ENCODE results near the gene GALNT15. TPM values are rescaled to one million over a fixed set of nuclear protein-coding genes. Genes with fewer than 3 reads are reported as not detected.

The GALNT15 gene
- total and polyA plus RNA-seq, 2 donors from 2014 or later: 5.5 to 39.9 TPM

DNA sequence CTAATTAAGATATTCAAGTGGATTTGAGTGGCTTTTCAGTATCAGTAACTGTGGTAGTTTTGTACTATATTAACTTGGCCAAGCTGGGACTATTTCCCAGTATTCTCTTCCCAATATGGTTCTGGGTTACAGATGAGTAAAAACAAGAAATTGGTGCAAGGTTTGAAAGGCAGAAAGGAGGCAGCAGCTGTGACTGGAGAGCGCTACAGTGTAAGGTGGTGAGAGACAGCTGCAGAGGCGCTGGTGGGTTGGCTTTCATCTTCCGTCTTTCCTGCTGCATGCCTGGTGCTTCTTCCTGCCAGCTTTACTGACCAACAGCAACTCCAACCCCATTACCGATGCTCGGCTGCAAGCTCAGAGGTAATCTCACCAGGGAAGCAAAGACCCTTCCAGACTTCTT lies 80.4 kb downstream of the GALNT15 start:
- H3K9me3 ChIP-seq (ENCODE audit: control insufficient read depth in 2 of 3, insufficient read depth in 1 of 3, low read length in 3 of 3): no peaks in the 10 kb centered on the region
- H3K27me3 ChIP-seq (ENCODE audit: control insufficient read depth, insufficient read depth, low read length): no peaks in the 10 kb centered on the region
- intact Hi-C loops (cut with DNase I): no loop called here
- H3K9ac ChIP-seq (ENCODE audit: low read length in 3 of 3): no peak overlapping the region
- TF ChIP-seq, protein P1, sequence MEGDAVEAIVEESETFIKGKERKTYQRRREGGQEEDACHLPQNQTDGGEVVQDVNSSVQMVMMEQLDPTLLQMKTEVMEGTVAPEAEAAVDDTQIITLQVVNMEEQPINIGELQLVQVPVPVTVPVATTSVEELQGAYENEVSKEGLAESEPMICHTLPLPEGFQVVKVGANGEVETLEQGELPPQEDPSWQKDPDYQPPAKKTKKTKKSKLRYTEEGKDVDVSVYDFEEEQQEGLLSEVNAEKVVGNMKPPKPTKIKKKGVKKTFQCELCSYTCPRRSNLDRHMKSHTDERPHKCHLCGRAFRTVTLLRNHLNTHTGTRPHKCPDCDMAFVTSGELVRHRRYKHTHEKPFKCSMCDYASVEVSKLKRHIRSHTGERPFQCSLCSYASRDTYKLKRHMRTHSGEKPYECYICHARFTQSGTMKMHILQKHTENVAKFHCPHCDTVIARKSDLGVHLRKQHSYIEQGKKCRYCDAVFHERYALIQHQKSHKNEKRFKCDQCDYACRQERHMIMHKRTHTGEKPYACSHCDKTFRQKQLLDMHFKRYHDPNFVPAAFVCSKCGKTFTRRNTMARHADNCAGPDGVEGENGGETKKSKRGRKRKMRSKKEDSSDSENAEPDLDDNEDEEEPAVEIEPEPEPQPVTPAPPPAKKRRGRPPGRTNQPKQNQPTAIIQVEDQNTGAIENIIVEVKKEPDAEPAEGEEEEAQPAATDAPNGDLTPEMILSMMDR (IDR thresholded peaks at IDR 0.05; ENCODE audit: borderline replicate concordance, extremely low read depth, insufficient read depth): no peak
- H3K36me3 ChIP-seq (ENCODE audit: control insufficient read depth in 2 of 3, insufficient read depth in 3 of 3, low read length in 3 of 3): peaks cover under 1 to 5% (median 2%) of the 10 kb centered on the region in 3 donors
- H3K27ac ChIP-seq (ENCODE audit: low read depth in 2 of 2, low read length in 2 of 2): no peak overlapping the region
- DNase-seq (no peak), FAIRE-seq (no peak)
- no peaks in the 10 kb centered on the region for H3K4me1 ChIP-seq (ENCODE audit: control insufficient read depth in 2 of 3, insufficient read depth in 2 of 3, low read depth in 1 of 3, low read length in 3 of 3)
- H3K4me3 ChIP-seq (ENCODE audit: low read length in 3 of 3): no peak overlapping the region

DNA sequence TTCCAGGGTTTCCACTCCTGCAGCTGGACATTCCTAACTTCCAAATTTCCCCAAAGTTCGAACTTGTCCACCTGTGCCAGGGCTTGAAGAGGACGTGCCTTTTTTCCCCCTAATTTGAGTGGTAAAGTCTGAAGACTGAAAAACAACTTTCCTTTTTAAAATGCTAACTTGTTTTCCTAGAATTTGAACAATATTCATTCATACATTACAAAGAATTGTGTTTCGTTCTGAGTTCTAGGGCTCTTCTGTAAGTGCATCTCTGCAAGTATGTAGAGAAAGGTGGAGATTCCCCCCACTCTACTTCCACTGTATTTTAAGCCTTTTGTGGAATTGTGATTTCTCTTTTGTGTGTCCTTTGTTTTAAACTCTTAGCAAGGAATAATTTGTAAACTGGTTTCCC lies 80.8 kb downstream of the GALNT15 start:
- intact Hi-C loops (cut with DNase I): no loop called here
- Histone ChIP-seq H3K4me3 (ENCODE audit: low read length in 3 of 3) (no peak overlapping the region), H3K9me3 (ENCODE audit: control insufficient read depth in 2 of 3, insufficient read depth in 1 of 3, low read length in 3 of 3) (no peaks in the 10 kb centered on the region), H3K36me3 (ENCODE audit: control insufficient read depth in 2 of 3, insufficient read depth in 3 of 3, low read length in 3 of 3) (peaks cover 2 to 8% (median 3%) of the 10 kb centered on the region in 3 donors), H3K27ac (ENCODE audit: low read depth in 2 of 2, low read length in 2 of 2) (no peak overlapping the region), H3K27me3 (ENCODE audit: control insufficient read depth, insufficient read depth, low read length) (no peaks in the 10 kb centered on the region), H3K9ac (ENCODE audit: low read length in 3 of 3) (no peak overlapping the region), H3K4me1 (ENCODE audit: control insufficient read depth in 2 of 3, insufficient read depth in 2 of 3, low read depth in 1 of 3, low read length in 3 of 3) (no peaks in the 10 kb centered on the region)
- FAIRE-seq (no peak), DNase-seq (no peak)
- TF ChIP-seq, protein P1 (IDR thresholded peaks at IDR 0.05; ENCODE audit: borderline replicate concordance, extremely low read depth, insufficient read depth): no peak

DNA sequence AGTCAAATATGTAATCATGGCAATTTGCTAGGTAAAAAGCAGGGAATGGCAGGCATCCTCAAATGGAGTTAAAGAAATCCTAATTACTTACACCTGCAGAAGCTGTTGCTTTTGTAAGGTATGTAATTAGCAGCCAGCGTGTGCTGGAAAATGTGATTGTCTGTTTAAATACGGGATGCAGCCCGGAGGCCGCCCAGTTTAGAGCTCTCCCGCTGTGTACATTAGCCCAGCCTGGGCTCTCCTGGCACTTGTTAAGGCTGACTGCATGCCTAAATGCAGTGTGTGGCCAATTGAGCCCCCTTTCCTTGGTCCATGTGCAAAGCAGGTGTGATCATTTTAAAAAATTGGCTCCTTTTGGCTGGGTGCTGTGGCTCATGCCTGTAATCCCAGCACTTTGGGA lies 81.2 kb downstream of the GALNT15 start:
- FAIRE-seq: no peak
- intact Hi-C loops (cut with DNase I): no loop called here
- no peak overlapping the region for H3K27ac ChIP-seq (ENCODE audit: low read depth in 2 of 2, low read length in 2 of 2)
- H3K4me3 ChIP-seq (ENCODE audit: low read length in 3 of 3): no peak overlapping the region
- H3K4me1 ChIP-seq (ENCODE audit: control insufficient read depth in 2 of 3, insufficient read depth in 2 of 3, low read depth in 1 of 3, low read length in 3 of 3): no peaks in the 10 kb centered on the region
- H3K27me3 ChIP-seq (ENCODE audit: control insufficient read depth, insufficient read depth, low read length): no peaks in the 10 kb centered on the region
- H3K9me3 ChIP-seq (ENCODE audit: control insufficient read depth in 2 of 3, insufficient read depth in 1 of 3, low read length in 3 of 3): no peaks in the 10 kb centered on the region
- H3K36me3 ChIP-seq (ENCODE audit: control insufficient read depth in 2 of 3, insufficient read depth in 3 of 3, low read length in 3 of 3): peaks cover 2 to 8% (median 4%) of the 10 kb centered on the region in 3 donors
- DNase-seq: no peak
- TF ChIP-seq, protein P1 (IDR thresholded peaks at IDR 0.05; ENCODE audit: borderline replicate concordance, extremely low read depth, insufficient read depth): no peak
- no peak overlapping the region for H3K9ac ChIP-seq (ENCODE audit: low read length in 3 of 3)

DNA sequence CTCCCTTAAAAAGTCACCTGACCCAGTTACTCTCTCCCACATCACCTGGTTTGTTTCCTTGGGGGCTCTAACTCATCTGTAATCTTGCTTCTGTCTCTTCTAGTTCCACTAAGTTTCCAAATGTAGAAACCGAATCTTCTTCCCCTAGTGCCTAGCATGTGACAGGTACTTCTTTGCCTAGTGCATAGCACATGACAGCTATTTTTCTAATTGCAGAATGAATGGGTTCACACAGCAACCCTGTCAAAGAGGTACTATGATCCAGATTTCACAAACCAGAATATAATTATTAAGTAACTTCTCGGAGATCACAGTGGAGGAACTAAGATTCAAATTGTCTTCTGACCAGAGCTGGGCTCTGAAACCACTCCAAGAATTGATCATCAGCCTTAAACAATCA lies 82.8 kb downstream of the GALNT15 start:
- Histone ChIP-seq H3K4me1 (ENCODE audit: control insufficient read depth in 2 of 3, insufficient read depth in 2 of 3, low read depth in 1 of 3, low read length in 3 of 3) (no peaks in the 10 kb centered on the region), H3K27ac (ENCODE audit: low read depth in 2 of 2, low read length in 2 of 2) (no peak overlapping the region), H3K36me3 (ENCODE audit: control insufficient read depth in 2 of 3, insufficient read depth in 3 of 3, low read length in 3 of 3) (peaks cover 2 to 8% (median 4%) of the 10 kb centered on the region in 3 donors), H3K4me3 (ENCODE audit: low read length in 3 of 3) (no peak overlapping the region), H3K9me3 (ENCODE audit: control insufficient read depth in 2 of 3, insufficient read depth in 1 of 3, low read length in 3 of 3) (no peaks in the 10 kb centered on the region), H3K27me3 (ENCODE audit: control insufficient read depth, insufficient read depth, low read length) (no peaks in the 10 kb centered on the region), H3K9ac (ENCODE audit: low read length in 3 of 3) (no peak overlapping the region)
- FAIRE-seq: no peak
- intact Hi-C loops (cut with DNase I): no loop called here
- TF ChIP-seq, protein P1 (IDR thresholded peaks at IDR 0.05; ENCODE audit: borderline replicate concordance, extremely low read depth, insufficient read depth): no peak
- no peak for DNase-seq
